ENCODE measurements around the gene TSEN54. TPM values are rescaled to one million over a fixed set of nuclear protein-coding genes. Genes with fewer than 3 reads are reported as not detected.

Gene TSEN54
- total RNA-seq, 2 experiments from 2014 or later = 57.4 to 69.8 TPM

Small RNA genes within 50 kb of the gene (microRNA-seq; reads per million reads assigned to microRNA genes)
- gene MIR6785 (ENCODE audit: borderline replicate concordance) = 3.8 reads per million

Other genes starting within 250 kb of the TSEN54 start
- gene MIF4GD, start 245.3 kb upstream of the TSEN54 start, total RNA-seq (2014; rRNA removed; shearing (Covaris generic)) = 69.4 and 70.9 TPM in 2 replicates
- 132 and 139 TPM in 2 replicates for gene MIF4GD, start 245.3 kb upstream of the TSEN54 start, total RNA-seq (2022)
- gene SLC25A19, start 227.1 kb upstream of the TSEN54 start, total RNA-seq (2014; rRNA removed; shearing (Covaris generic)) = 113 TPM in 2 replicates
- 118 and 144 TPM in 2 replicates for gene SLC25A19, start 227.1 kb upstream of the TSEN54 start, total RNA-seq (2022)
- 240 and 244 TPM in 2 replicates for gene GRB2, start 110.8 kb upstream of the TSEN54 start, total RNA-seq (2014; rRNA removed; shearing (Covaris generic))
- 294 and 308 TPM in 2 replicates for gene GRB2, start 110.8 kb upstream of the TSEN54 start, total RNA-seq (2022)
- 36.9 and 60.6 TPM in 2 replicates for gene TMEM94, start 59.9 kb upstream of the TSEN54 start, total RNA-seq (2014; rRNA removed; shearing (Covaris generic))
- 109 and 121 TPM in 2 replicates for gene TMEM94, start 59.9 kb upstream of the TSEN54 start, total RNA-seq (2022)
- gene CASKIN2, start 991 bp upstream of the TSEN54 start, total RNA-seq (2014; rRNA removed; shearing (Covaris generic)) = not detected in 2 replicates
- 0.24 and 1.0 TPM in 2 replicates for gene CASKIN2, start 991 bp upstream of the TSEN54 start, total RNA-seq (2022)
- 10.7 and 12.6 TPM in 2 replicates for gene LLGL2, start 9.2 kb downstream of the TSEN54 start, total RNA-seq (2014; rRNA removed; shearing (Covaris generic))
- gene LLGL2, start 9.2 kb downstream of the TSEN54 start, total RNA-seq (2022) = 20.9 and 21.6 TPM in 2 replicates
- 8.9 and 9.7 TPM in 2 replicates for gene MYO15B, start 71.3 kb downstream of the TSEN54 start, total RNA-seq (2014; rRNA removed; shearing (Covaris generic))
- 17.7 and 19.2 TPM in 2 replicates for gene MYO15B, start 71.3 kb downstream of the TSEN54 start, total RNA-seq (2022)
- 0.06 TPM in 1 of 2 replicates, not detected in the other for gene SMIM5, start 116.9 kb downstream of the TSEN54 start, total RNA-seq (2014; rRNA removed; shearing (Covaris generic))
- gene SMIM5, start 116.9 kb downstream of the TSEN54 start, total RNA-seq (2022) = not detected in 2 replicates
- 90.0 and 91.9 TPM in 2 replicates for gene RECQL5, start 150.6 kb downstream of the TSEN54 start, total RNA-seq (2014; rRNA removed; shearing (Covaris generic))
- 133 and 139 TPM in 2 replicates for gene RECQL5, start 150.6 kb downstream of the TSEN54 start, total RNA-seq (2022)
- 122 and 127 TPM in 2 replicates for gene SAP30BP, start 150.8 kb downstream of the TSEN54 start, total RNA-seq (2014; rRNA removed; shearing (Covaris generic))
- 180 and 187 TPM in 2 replicates for gene SAP30BP, start 150.8 kb downstream of the TSEN54 start, total RNA-seq (2022)
- gene ITGB4, start 204.9 kb downstream of the TSEN54 start, total RNA-seq (2014; rRNA removed; shearing (Covaris generic)) = 0.66 and 2.0 TPM in 2 replicates
- 1.9 and 3.9 TPM in 2 replicates for gene ITGB4, start 204.9 kb downstream of the TSEN54 start, total RNA-seq (2022)
- gene GALK1, start 248.7 kb downstream of the TSEN54 start, total RNA-seq (2014; rRNA removed; shearing (Covaris generic)) = 88.2 and 99.4 TPM in 2 replicates
- 74.8 and 76.5 TPM in 2 replicates for gene GALK1, start 248.7 kb downstream of the TSEN54 start, total RNA-seq (2022)

Measured in OCI-LY7 (cell line).